Measurements from ENCODE around the gene ZNF497.
"Not testable (repeated sequence)": the region's sequence is repeated elsewhere in the genome, so short reads cannot be mapped to it uniquely, and the experiment has no call there.

ZNF497 gene

GRCh38 chr19:58362272-58362994 lies at the start of gene ZNF497:
ZNF497 (minus strand) TSS chr19:58362751; CDS start chr19:58357635, 5,116 bp downstream.
- Mint-ChIP-seq H3K4me3 (peak within 1 kb of the TSS; percentile 97), H3K36me3 (ENCODE audit: low read depth) (peaks cover 3% of the 10 kb centered on the region), H3K4me1 (peaks cover 18% of the 10 kb centered on the region), H3K9me3 (no peaks in the 10 kb centered on the region), H3K27ac (peak within 1 kb of the TSS; percentile 99), H3K27me3 (no peaks in the 10 kb centered on the region)
- ATAC-seq: peak; percentile 94
- DNase-seq: peak; percentile 98

GRCh38 chr19:58409010-58409790 lies 46.6 kb upstream of the ZNF497 start:
- Mint-ChIP-seq H3K4me1 (peaks cover 30% of the 10 kb centered on the region), H3K36me3 (ENCODE audit: low read depth) (peaks cover 14% of the 10 kb centered on the region), H3K4me3 (peak overlapping the region; percentile 91), H3K27me3 (no peaks in the 10 kb centered on the region), H3K27ac (peak overlapping the region; percentile 94), H3K9me3 (no peaks in the 10 kb centered on the region)
- ATAC-seq: peak; percentile 42
- peak; percentile 51 for DNase-seq

- peaks cover 34% of the 10 kb centered on the region for H3K4me1 Mint-ChIP-seq
- no peaks in the 10 kb centered on the region for H3K9me3 Mint-ChIP-seq
- DNase-seq (peak; percentile 95), ATAC-seq (peak; percentile 96)
- peak within 1 kb of the TSS; percentile 91 for H3K4me3 Mint-ChIP-seq
- no peaks in the 10 kb centered on the region for H3K27me3 Mint-ChIP-seq
- H3K36me3 Mint-ChIP-seq (ENCODE audit: low read depth): peaks cover 11% of the 10 kb centered on the region
- peak within 1 kb of the TSS; percentile 94 for H3K27ac Mint-ChIP-seq
Measured at GRCh38 chr19:58408152-58409009, 45.8 kb upstream of the ZNF497 start, which contains the start of gene ZNF584. ZNF584 (plus strand) TSS chr19:58408649; CDS start chr19:58409148, 499 bp downstream.

- peak overlapping the region; percentile 91 for H3K4me3 Mint-ChIP-seq
- H3K27ac Mint-ChIP-seq: peak overlapping the region; percentile 94
- DNase-seq (no peak), ATAC-seq (peak; percentile 33)
- peaks cover 38% of the 10 kb centered on the region for H3K4me1 Mint-ChIP-seq
- peaks cover 8% of the 10 kb centered on the region for H3K36me3 Mint-ChIP-seq (ENCODE audit: low read depth)
- no peaks in the 10 kb centered on the region for H3K9me3 Mint-ChIP-seq
- H3K27me3 Mint-ChIP-seq: no peaks in the 10 kb centered on the region
Measured at GRCh38 chr19:58407658-58408151, 45.2 kb upstream of the ZNF497 start.

GRCh38 chr19:58406818-58407657 lies 44.5 kb upstream of the ZNF497 start:
- Mint-ChIP-seq H3K4me1 (peaks cover 38% of the 10 kb centered on the region), H3K27me3 (no peaks in the 10 kb centered on the region), H3K27ac (peak overlapping the region; percentile 94), H3K4me3 (peak overlapping the region; percentile 91), H3K9me3 (no peaks in the 10 kb centered on the region), H3K36me3 (ENCODE audit: low read depth) (peaks cover 4% of the 10 kb centered on the region)
- DNase-seq (no peak), ATAC-seq (no peak)

- not testable (repeated sequence) for H3K4me3 Mint-ChIP-seq; H3K9me3 Mint-ChIP-seq; ATAC-seq; DNase-seq; H3K27me3 Mint-ChIP-seq; H3K36me3 Mint-ChIP-seq (ENCODE audit: low read depth); H3K27ac Mint-ChIP-seq
- H3K4me1 Mint-ChIP-seq: peaks cover 36% of the 10 kb centered on the region
Measured at GRCh38 chr19:58403920-58404478, 41.4 kb upstream of the ZNF497 start.

- peak overlapping the region; percentile 87 for H3K4me3 Mint-ChIP-seq
- H3K27ac Mint-ChIP-seq: no peak overlapping the region
- H3K9me3 Mint-ChIP-seq: no peaks in the 10 kb centered on the region
- H3K4me1 Mint-ChIP-seq: peaks cover 25% of the 10 kb centered on the region
- peaks cover 3% of the 10 kb centered on the region for H3K36me3 Mint-ChIP-seq (ENCODE audit: low read depth)
- H3K27me3 Mint-ChIP-seq: peaks cover 9% of the 10 kb centered on the region
- no peak for DNase-seq
- ATAC-seq: no peak
Measured at GRCh38 chr19:58401840-58402421, 39.4 kb upstream of the ZNF497 start.

- DNase-seq (peak; percentile 99), ATAC-seq (peak; percentile 97)
- H3K27me3 Mint-ChIP-seq: peaks cover 9% of the 10 kb centered on the region
Measured at GRCh38 chr19:58400916-58401839, 38.6 kb upstream of the ZNF497 start.

GRCh38 chr19:58400316-58400915 lies 37.9 kb upstream of the ZNF497 start:
- H3K4me3 Mint-ChIP-seq: no peak overlapping the region
- peak; percentile 2 for DNase-seq
- peaks cover 5% of the 10 kb centered on the region for H3K36me3 Mint-ChIP-seq (ENCODE audit: low read depth)
- peaks cover 23% of the 10 kb centered on the region for H3K4me1 Mint-ChIP-seq
- H3K9me3 Mint-ChIP-seq: no peaks in the 10 kb centered on the region
- ATAC-seq: no peak
- no peak overlapping the region for H3K27ac Mint-ChIP-seq
- peaks cover 11% of the 10 kb centered on the region for H3K27me3 Mint-ChIP-seq

More at GRCh38 chr19:58400916-58401839, 38.6 kb upstream of the ZNF497 start:
- peak overlapping the region; percentile 87 for H3K4me3 Mint-ChIP-seq
- no peaks in the 10 kb centered on the region for H3K9me3 Mint-ChIP-seq
- peak overlapping the region; percentile 92 for H3K27ac Mint-ChIP-seq
- H3K4me1 Mint-ChIP-seq: peaks cover 21% of the 10 kb centered on the region
- H3K36me3 Mint-ChIP-seq (ENCODE audit: low read depth): peaks cover 3% of the 10 kb centered on the region

GRCh38 chr19:58399903-58400302 lies 37.4 kb upstream of the ZNF497 start:
- H3K4me1 Mint-ChIP-seq: peaks cover 27% of the 10 kb centered on the region
- no peak overlapping the region for H3K27ac Mint-ChIP-seq
- H3K27me3 Mint-ChIP-seq: peaks cover 11% of the 10 kb centered on the region
- DNase-seq (no peak), ATAC-seq (no peak)
- no peaks in the 10 kb centered on the region for H3K9me3 Mint-ChIP-seq
- no peak overlapping the region for H3K4me3 Mint-ChIP-seq
- peaks cover 8% of the 10 kb centered on the region for H3K36me3 Mint-ChIP-seq (ENCODE audit: low read depth)

GRCh38 chr19:58398545-58398944 lies 36.0 kb upstream of the ZNF497 start:
- no peak overlapping the region for H3K27ac Mint-ChIP-seq
- H3K4me1 Mint-ChIP-seq: peaks cover 31% of the 10 kb centered on the region
- peaks cover 11% of the 10 kb centered on the region for H3K27me3 Mint-ChIP-seq
- no peaks in the 10 kb centered on the region for H3K9me3 Mint-ChIP-seq
- ATAC-seq (no peak), DNase-seq (no peak)
- peaks cover 22% of the 10 kb centered on the region for H3K36me3 Mint-ChIP-seq (ENCODE audit: low read depth)
- no peak overlapping the region for H3K4me3 Mint-ChIP-seq

GRCh38 chr19:58398087-58398486 lies 35.5 kb upstream of the ZNF497 start:
- H3K9me3 Mint-ChIP-seq: no peaks in the 10 kb centered on the region
- DNase-seq (no peak), ATAC-seq (no peak)
- peaks cover 11% of the 10 kb centered on the region for H3K27me3 Mint-ChIP-seq
- no peak overlapping the region for H3K27ac Mint-ChIP-seq
- no peak overlapping the region for H3K4me3 Mint-ChIP-seq
- peaks cover 30% of the 10 kb centered on the region for H3K4me1 Mint-ChIP-seq
- H3K36me3 Mint-ChIP-seq (ENCODE audit: low read depth): peaks cover 27% of the 10 kb centered on the region

Data from activated naive CD8-positive, alpha-beta T cell treated with anti-CD3 and anti-CD28 coated beads, Interleukin-2, amount 50 U/mL, for 24 hours (primary cell).